Activated CD4-positive, alpha-beta memory T cell treated with anti-CD3 and anti-CD28 coated beads for 36 hours (primary cell): ENCODE measurements around the gene MAGEA9B. TPM values are rescaled to one million over a fixed set of nuclear protein-coding genes. Genes with fewer than 3 reads are reported as not detected.
"Not testable (repeated sequence)": the region's sequence is repeated elsewhere in the genome, so short reads cannot be mapped to it uniquely, and the experiment has no call there.

Experiments used
- CTCF ChIA-PET: fragments of 350-600 bp; sonication (Branson Sonifier 250); formaldehyde crosslinking; loops from one replicate; lab custom pipeline; 2021; ENCODE audit warnings: antibody characterized with exemption, inconsistent platforms; lab: Charles Lee
- POLR2A ChIA-PET: fragments of 350-600 bp; sonication (Branson Sonifier 250); formaldehyde crosslinking; loops from one replicate; lab custom pipeline; 2021; ENCODE audit warnings: antibody characterized with exemption; lab: Charles Lee
- DNase-seq: peaks from one replicate; pipeline ENCODE4 v3.0.0-alpha.2; 2020
- H3K27ac Mint-ChIP-seq: one replicate; pipeline ENCODE4 v1.8.0; 2021; ENCODE audit warnings: mixed read lengths
- H3K27me3 Mint-ChIP-seq: one replicate; pipeline ENCODE4 v1.8.0; 2021; ENCODE audit warnings: mixed read lengths
- H3K36me3 Mint-ChIP-seq: one replicate; pipeline ENCODE4 v1.8.0; 2021; ENCODE audit warnings: mixed read lengths
- H3K4me1 Mint-ChIP-seq: one replicate; pipeline ENCODE4 v1.8.0; 2021; ENCODE audit warnings: low read depth, mixed read lengths
- H3K4me3 Mint-ChIP-seq: one replicate; pipeline ENCODE4 v1.8.0; 2021; ENCODE audit warnings: mild to moderate bottlenecking, mixed read lengths
- H3K9me3 Mint-ChIP-seq: one replicate; pipeline ENCODE4 v1.8.0; 2021; ENCODE audit warnings: mixed read lengths
- intact Hi-C: fragments of 100-400 bp; cut with micrococcal nuclease; formaldehyde crosslinking; loops from one replicate; pipeline ENCODE4 v1.15.1; 2023
- total RNA-seq, 2 experiments: library from RNA; stranded (reverse); gene quantifications; one replicate each; pipeline ENCODE4 v1.2.3, GENCODE V29; 2021

The MAGEA9B gene
- total RNA-seq, 2 experiments from 2014 or later, result not detected

DNA sequence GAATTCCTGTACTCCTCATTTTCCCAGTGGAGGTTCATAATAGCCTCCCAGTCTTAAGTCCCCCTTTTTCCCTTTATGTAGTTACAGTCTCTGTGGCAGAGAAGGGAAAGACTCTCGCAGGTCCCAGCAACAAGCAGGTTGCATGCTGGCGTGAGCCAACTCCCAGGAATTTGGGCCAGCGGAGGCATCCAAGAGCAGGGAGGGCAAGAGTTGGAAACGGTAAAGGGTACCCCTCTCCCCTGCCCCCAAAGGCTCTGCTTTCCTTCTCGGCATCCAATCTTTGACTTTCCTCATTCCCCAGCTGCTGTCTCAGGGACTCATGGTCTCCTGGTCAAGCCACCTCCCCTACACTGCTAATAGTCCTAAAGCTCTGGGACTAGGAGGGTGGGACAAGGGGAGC lies 23.3 kb upstream of the MAGEA9B start:
- Mint-ChIP-seq H3K36me3 (peaks cover 2% of the 10 kb centered on the region), H3K4me1 (no peaks in the 10 kb centered on the region), H3K4me3 (no peak overlapping the region), H3K27me3 (no peaks in the 10 kb centered on the region), H3K9me3 (no peaks in the 10 kb centered on the region), H3K27ac (no peak overlapping the region)
- POLR2A ChIA-PET, result no interaction called here
- no peak for DNase-seq
- CTCF ChIA-PET, result no interaction called here
- intact Hi-C loops, result no loop called here

DNA sequence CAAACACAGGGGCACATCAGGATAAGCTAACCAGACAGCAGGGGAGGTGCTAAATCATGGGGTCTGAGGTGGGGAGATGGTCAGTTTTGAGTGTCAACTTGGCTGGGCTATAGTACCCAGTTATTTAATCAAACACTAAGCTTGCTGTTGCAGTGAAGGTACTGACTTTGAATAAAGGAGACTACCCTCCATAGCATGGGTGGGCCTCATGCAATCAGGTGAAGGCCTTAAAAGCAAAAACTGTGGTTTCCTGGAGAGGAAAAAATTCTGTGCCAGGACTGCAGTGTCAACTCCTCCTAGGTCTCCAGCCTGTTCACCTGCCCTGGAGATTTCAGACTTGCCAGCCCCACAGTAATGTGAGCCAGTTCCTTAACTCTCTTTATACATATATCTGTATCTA lies 20.4 kb upstream of the MAGEA9B start:
- Mint-ChIP-seq H3K27ac (no peak overlapping the region), H3K27me3 (no peaks in the 10 kb centered on the region), H3K9me3 (no peaks in the 10 kb centered on the region), H3K4me1 (no peaks in the 10 kb centered on the region), H3K36me3 (peaks cover 4% of the 10 kb centered on the region), H3K4me3 (no peak overlapping the region)
- DNase-seq, result no peak
- intact Hi-C loops, result no loop called here
- POLR2A ChIA-PET, result no interaction called here
- CTCF ChIA-PET, result no interaction called here

DNA sequence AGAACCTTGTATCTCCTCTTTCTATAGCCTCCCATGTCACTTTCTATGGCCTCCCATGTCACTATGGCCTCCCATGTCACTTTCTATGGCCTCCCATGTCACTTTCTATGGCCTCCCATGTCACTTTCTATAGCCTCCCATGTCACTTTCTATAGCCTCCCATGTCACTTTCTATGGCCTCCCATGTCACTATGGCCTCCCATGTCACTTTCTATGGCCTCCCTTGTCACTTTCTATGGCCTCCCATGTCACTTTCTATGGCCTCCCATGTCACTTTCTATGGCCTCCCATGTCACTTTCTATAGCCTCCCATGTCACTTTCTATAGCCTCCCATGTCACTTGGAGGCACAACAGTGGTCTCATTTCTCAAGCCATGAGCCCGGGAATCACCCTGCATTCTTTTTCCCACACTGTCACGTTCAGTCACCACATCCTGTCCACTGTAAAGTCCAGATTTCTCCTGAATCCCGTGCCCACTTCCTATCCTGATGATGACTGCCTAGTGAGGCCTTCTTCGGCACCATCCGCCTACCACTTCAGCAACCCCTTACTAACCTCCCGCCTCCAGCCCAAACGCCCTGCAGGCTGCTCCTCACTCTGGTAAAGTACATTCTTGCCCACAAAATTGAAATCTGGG lies 18.1 kb upstream of the MAGEA9B start:
- POLR2A ChIA-PET, H3K9me3 Mint-ChIP-seq, CTCF ChIA-PET, H3K4me3 Mint-ChIP-seq, H3K27ac Mint-ChIP-seq, H3K4me1 Mint-ChIP-seq, intact Hi-C loops, H3K27me3 Mint-ChIP-seq, DNase-seq, H3K36me3 Mint-ChIP-seq: not testable (repeated sequence)

DNA sequence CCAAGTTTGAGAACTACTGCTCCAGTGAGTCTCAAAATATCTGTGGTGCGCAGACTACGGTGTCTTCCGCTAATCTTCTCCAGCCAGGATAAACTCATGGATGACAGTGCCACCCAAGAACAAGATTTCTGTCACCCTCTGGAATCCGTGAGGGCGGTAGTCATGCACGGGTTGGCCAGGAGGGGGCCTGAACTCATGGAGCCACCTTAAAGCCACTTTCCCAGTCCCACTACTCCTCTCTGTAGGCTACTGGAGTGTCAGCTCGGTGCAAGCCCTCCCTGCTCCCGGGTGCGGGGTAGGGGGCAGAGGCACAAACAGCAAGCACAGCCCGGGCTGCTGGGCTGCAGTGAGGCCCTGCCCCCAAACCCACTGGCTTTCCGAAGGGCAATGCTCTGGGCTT lies 11.3 kb upstream of the MAGEA9B start:
- H3K9me3 Mint-ChIP-seq, H3K36me3 Mint-ChIP-seq, H3K27me3 Mint-ChIP-seq, H3K4me3 Mint-ChIP-seq, intact Hi-C loops, POLR2A ChIA-PET, H3K27ac Mint-ChIP-seq, CTCF ChIA-PET, H3K4me1 Mint-ChIP-seq, DNase-seq: not testable (repeated sequence)

DNA sequence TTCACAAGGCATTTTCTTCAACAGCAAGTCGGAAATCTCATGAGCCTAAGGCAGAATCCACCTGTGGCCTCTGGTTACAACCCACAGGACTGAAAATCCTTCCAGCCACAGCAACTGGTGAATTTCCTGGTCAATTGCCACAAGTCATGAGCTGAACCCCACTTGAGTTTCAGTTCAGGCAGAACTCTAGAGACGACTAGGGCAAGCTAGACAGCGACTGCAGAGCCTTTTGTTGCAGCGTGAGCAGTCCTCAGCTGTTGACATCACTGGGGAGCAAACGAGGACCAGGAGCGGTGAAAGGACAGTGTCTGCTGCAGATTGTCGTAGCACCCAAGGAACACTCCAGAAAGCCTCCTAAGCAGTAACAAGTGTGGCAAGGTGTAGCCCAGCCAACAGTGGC lies 8.7 kb upstream of the MAGEA9B start:
- H3K4me3 Mint-ChIP-seq, CTCF ChIA-PET, H3K27ac Mint-ChIP-seq, H3K9me3 Mint-ChIP-seq, H3K27me3 Mint-ChIP-seq, intact Hi-C loops, H3K4me1 Mint-ChIP-seq, H3K36me3 Mint-ChIP-seq, POLR2A ChIA-PET, DNase-seq: not testable (repeated sequence)

DNA sequence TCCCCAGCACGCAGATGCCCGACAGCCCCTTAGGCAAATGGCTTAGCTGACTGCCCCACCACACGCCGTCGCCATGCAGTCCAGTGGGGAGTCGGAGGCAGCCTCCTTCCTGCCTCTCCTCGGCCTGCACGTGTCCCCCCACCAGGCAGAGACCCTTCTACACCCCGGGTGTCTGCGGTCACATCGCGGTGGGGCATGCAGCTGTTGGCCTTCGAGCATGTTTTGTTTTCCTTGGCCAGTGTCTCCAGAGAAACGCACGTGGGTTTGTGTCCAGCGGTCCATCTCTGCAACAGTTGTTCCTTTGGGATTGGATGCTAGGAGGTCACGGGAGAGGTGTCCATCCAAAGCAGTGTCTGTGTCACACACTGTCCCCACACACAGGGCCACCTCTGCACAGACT lies 8.0 kb upstream of the MAGEA9B start, which contains the start of gene HSFX2:
Gene HSFX2 (minus strand): TSS at position 101 of the 400 bp plus-strand sequence. CDS start 614 bp downstream, outside the sequence.
- intact Hi-C loops, H3K4me3 Mint-ChIP-seq, H3K4me1 Mint-ChIP-seq, H3K36me3 Mint-ChIP-seq, CTCF ChIA-PET, H3K9me3 Mint-ChIP-seq, DNase-seq, POLR2A ChIA-PET, H3K27ac Mint-ChIP-seq, H3K27me3 Mint-ChIP-seq: not testable (repeated sequence)

DNA sequence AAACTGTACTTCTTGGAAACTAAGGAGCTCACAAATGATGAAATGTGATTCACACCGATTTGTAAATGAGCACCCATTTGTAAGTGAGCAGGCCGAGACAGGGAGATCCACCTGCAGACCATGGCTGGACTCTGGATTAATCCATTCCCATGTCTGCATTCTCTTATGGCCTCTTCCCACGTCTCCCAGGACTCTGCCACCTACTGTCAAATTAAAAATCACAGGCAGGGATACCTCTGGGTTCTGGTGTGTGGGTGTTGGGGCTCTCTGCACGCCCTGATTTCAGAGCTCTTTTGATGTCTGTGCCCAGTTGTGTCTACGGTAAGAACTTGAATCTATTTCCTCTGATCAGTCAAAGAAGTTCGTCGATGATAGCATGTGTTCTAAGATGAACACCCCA lies 3.7 kb upstream of the MAGEA9B start:
- DNase-seq, H3K36me3 Mint-ChIP-seq, intact Hi-C loops, H3K9me3 Mint-ChIP-seq, H3K4me3 Mint-ChIP-seq, POLR2A ChIA-PET, H3K27ac Mint-ChIP-seq, H3K27me3 Mint-ChIP-seq, H3K4me1 Mint-ChIP-seq, CTCF ChIA-PET: not testable (repeated sequence)

DNA sequence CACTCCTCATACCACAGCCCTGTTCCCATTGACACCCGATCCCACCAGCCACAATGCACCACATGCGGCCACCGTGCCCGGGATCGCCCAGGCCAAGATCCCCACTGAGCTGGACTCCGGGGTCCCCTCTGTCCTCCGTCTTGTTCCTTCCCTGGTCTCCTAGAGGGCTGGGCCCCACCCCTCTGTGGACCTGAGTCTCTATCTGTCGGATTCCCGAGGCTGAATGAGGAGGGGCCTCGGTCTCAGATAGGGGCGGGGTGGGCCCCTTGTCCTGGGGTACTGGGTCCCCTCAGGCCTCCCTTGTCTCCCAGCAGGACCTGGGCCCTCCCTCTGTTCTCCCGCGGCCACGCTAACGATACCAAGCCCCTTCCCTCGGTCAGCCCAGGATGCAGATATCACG lies 1.6 kb downstream of the MAGEA9B start:
- DNase-seq, H3K27ac Mint-ChIP-seq, H3K4me3 Mint-ChIP-seq, intact Hi-C loops, H3K4me1 Mint-ChIP-seq, POLR2A ChIA-PET, H3K27me3 Mint-ChIP-seq, CTCF ChIA-PET, H3K9me3 Mint-ChIP-seq, H3K36me3 Mint-ChIP-seq: not testable (repeated sequence)

DNA sequence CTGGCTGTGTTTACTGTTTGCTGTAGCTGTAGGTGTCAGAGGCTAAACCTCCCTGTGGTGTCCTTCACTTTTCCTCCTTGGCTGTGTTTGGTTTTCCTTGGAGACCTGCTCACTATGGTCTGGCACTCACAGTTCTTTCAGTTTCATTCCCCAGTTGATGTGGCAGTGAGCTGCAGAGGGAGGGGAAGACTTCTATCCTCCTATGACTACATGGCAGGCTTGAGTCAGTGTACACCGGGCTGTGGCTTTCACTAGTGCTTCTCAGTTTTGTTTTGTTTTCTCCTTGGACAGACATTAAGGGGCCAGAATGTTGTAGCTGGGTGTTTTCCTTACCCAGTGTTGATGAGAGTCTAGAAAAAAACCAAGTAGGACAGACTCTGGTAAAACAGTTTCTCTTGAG lies 13.8 kb downstream of the MAGEA9B start:
- H3K36me3 Mint-ChIP-seq, CTCF ChIA-PET, H3K9me3 Mint-ChIP-seq, H3K4me3 Mint-ChIP-seq, POLR2A ChIA-PET, H3K27ac Mint-ChIP-seq, intact Hi-C loops, H3K27me3 Mint-ChIP-seq, DNase-seq: not testable (repeated sequence)
- H3K4me1 Mint-ChIP-seq, result peaks cover 10% of the 10 kb centered on the region

DNA sequence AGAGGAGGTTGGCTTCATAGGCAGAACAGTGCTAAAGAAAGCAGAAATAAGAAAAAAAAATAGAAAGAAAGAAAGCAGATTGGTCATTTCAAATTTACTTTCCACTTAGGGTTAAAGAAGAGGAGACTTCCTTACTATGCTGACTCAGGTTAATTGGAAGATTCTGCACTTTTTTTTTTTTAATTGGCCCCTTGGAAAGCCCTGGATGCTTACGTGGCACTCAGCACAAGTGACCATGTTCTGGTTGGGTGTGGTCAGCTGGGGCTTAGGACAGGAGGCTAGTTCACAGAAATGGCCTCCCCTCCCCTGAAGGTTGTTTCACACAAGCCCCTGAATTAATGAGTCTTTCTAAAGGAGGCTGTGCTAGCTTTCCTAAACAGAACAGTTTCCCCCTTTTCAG lies 14.5 kb downstream of the MAGEA9B start:
- no peaks in the 10 kb centered on the region for H3K9me3 Mint-ChIP-seq
- H3K4me1 Mint-ChIP-seq, result peaks cover 10% of the 10 kb centered on the region
- H3K27me3 Mint-ChIP-seq, result peaks cover 2% of the 10 kb centered on the region
- H3K27ac Mint-ChIP-seq, result no peak overlapping the region
- CTCF ChIA-PET, result no interaction called here
- H3K4me3 Mint-ChIP-seq, result no peak overlapping the region
- POLR2A ChIA-PET, result no interaction called here
- no peaks in the 10 kb centered on the region for H3K36me3 Mint-ChIP-seq
- intact Hi-C loops, result no loop called here
- DNase-seq, result no peak

DNA sequence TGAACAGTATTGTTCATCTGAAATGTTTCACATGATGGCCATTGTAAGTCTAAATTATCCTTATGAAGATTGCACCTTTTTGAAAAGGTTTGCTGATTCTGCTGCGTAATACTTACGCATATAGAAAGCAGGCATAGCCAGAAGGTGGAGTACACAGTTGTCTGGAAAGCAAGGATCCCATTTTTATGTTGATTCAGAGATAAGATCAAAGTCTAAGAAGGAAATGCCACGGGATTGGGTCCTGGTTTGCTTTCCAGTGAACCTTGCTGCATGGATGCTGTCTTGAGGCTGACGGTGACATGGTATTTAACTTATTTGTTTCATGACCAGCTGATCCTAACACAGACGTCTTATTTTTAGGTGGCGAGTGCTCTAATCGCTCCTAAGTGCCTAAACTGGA lies 15.5 kb downstream of the MAGEA9B start:
- ChIA-PET CTCF (no interaction called here), POLR2A (no interaction called here)
- no peak overlapping the region for H3K4me3 Mint-ChIP-seq
- intact Hi-C loops, result no loop called here
- DNase-seq, result no peak
- H3K27ac Mint-ChIP-seq, result no peak overlapping the region
- peaks cover 2% of the 10 kb centered on the region for H3K27me3 Mint-ChIP-seq
- no peaks in the 10 kb centered on the region for H3K36me3 Mint-ChIP-seq
- H3K4me1 Mint-ChIP-seq, result peaks cover 10% of the 10 kb centered on the region
- H3K9me3 Mint-ChIP-seq, result no peaks in the 10 kb centered on the region

DNA sequence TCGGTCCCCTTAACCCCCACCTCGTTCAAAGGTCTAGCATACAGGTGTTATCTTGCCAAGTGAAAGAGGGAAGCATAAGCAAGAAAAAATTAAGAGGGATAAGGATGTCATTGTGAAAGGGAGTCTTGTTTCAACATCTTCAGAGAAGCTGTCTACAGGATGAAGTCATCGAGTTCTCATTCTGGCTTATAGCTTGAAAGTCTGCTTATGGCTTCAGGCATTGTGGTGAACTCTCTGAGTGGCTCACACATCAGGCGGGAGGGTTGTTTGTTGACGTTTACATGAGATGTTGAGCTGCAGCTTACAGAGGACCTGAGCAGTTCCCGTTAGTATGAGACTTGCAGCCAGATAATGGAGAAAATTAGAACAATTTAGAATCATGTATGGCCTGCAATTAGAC lies 16.6 kb downstream of the MAGEA9B start:
- peaks cover 10% of the 10 kb centered on the region for H3K4me1 Mint-ChIP-seq
- CTCF ChIA-PET, result no interaction called here
- intact Hi-C loops, result no loop called here

DNA sequence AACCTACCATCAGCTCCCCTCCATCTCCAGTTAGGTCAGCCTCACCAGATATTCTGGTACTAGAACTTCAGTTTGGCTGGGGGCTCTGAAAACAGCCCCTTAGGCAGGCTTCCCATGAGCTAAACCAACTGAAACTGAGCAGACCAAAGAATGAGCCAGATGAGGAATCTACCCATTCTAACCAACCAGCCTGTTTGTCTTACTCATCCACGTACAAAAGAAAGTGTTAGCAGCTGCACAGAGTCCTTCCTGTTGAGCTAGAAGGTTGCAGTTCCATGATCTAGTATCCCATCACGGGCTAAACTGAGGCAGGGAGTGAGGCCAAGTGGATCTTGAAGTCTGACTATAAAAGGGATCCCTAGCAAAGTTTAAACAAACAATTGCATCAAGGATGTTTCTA lies 17.5 kb downstream of the MAGEA9B start:
- no peaks in the 10 kb centered on the region for H3K36me3 Mint-ChIP-seq
- no peaks in the 10 kb centered on the region for H3K9me3 Mint-ChIP-seq
- H3K4me1 Mint-ChIP-seq, result peaks cover 10% of the 10 kb centered on the region
- CTCF ChIA-PET, result no interaction called here
- no peak overlapping the region for H3K27ac Mint-ChIP-seq
- no peak overlapping the region for H3K4me3 Mint-ChIP-seq
- POLR2A ChIA-PET, result no interaction called here
- no peak for DNase-seq
- H3K27me3 Mint-ChIP-seq, result peaks cover 2% of the 10 kb centered on the region
- intact Hi-C loops, result no loop called here

More for the DNA sequence above, 16.6 kb downstream of the MAGEA9B start:
- POLR2A ChIA-PET, result no interaction called here
- no peak overlapping the region for H3K4me3 Mint-ChIP-seq
- no peaks in the 10 kb centered on the region for H3K36me3 Mint-ChIP-seq
- no peak for DNase-seq
- H3K27ac Mint-ChIP-seq, result no peak overlapping the region
- peaks cover 2% of the 10 kb centered on the region for H3K27me3 Mint-ChIP-seq
- no peaks in the 10 kb centered on the region for H3K9me3 Mint-ChIP-seq
